HepG2 (cell line): Measurements from ENCODE around the gene TFEB.

Source experiments
- CBX5 ChIP-seq: sonication (generic); formaldehyde crosslinking; IDR thresholded peaks from 2 replicates; pipeline ENCODE4 v1.4.0; 2020; ENCODE audit warnings: missing genetic modification reagents, borderline replicate concordance
- CHD4 ChIP-seq: fragments of 200-600 bp; sonication (generic); IDR thresholded peaks from 2 replicates; pipeline ENCODE4 v1.7.0; 2017; ENCODE audit warnings: mild to moderate bottlenecking, low read length, borderline replicate concordance
- EZH2 ChIP-seq: conservative IDR thresholded peaks from 2 replicates; pipeline ENCODE4 v1.6.1; 2012; ENCODE audit warnings: mild to moderate bottlenecking, low read depth, low read length, moderate library complexity
- KDM5A ChIP-seq: fragments of 200-600 bp; sonication (generic); IDR thresholded peaks from 2 replicates; pipeline ENCODE4 v1.7.0; 2018; ENCODE audit warnings: antibody characterized with exemption, mild to moderate bottlenecking, low read length, borderline replicate concordance
- ZNF607 ChIP-seq: sonication (generic); formaldehyde crosslinking; IDR thresholded peaks from 2 replicates; pipeline ENCODE4 v1.5.1; 2020; ENCODE audit warnings: missing genetic modification reagents, mild to moderate bottlenecking, borderline replicate concordance
- TF ChIP-seq, protein P1 (sequence below): sonication (generic); formaldehyde crosslinking; IDR thresholded peaks from 2 replicates; pipeline ENCODE4 v1.8.0; 2022; ENCODE audit warnings: missing genetic modification reagents, mild to moderate bottlenecking, borderline replicate concordance
- TF ChIP-seq, protein P2 (sequence below): sonication (generic); formaldehyde crosslinking; IDR thresholded peaks from 2 replicates; pipeline ENCODE4 v1.4.0; 2020; ENCODE audit warnings: missing genetic modification reagents, borderline replicate concordance
- TF ChIP-seq, protein P3 (sequence below): sonication (generic); formaldehyde crosslinking; IDR thresholded peaks from 2 replicates; pipeline ENCODE4 v1.8.1; 2023; ENCODE audit warnings: missing genetic modification reagents, inconsistent platforms, borderline replicate concordance
- TF ChIP-seq, protein P4 (sequence below): sonication (generic); formaldehyde crosslinking; IDR thresholded peaks from 2 replicates; pipeline ENCODE4 v1.4.0; 2020; ENCODE audit warnings: missing genetic modification reagents, mild to moderate bottlenecking, borderline replicate concordance
- TF ChIP-seq, protein P5 (sequence below): sonication (generic); formaldehyde crosslinking; IDR thresholded peaks from 2 replicates; pipeline ENCODE4 v1.5.0; 2020; ENCODE audit warnings: mild to moderate bottlenecking, missing genetic modification reagents, moderate library complexity
- TF ChIP-seq, protein P6 (sequence below): sonication (generic); formaldehyde crosslinking; IDR thresholded peaks from 2 replicates; pipeline ENCODE4 v1.5.0; 2020; ENCODE audit warnings: missing genetic modification reagents

DNA sequence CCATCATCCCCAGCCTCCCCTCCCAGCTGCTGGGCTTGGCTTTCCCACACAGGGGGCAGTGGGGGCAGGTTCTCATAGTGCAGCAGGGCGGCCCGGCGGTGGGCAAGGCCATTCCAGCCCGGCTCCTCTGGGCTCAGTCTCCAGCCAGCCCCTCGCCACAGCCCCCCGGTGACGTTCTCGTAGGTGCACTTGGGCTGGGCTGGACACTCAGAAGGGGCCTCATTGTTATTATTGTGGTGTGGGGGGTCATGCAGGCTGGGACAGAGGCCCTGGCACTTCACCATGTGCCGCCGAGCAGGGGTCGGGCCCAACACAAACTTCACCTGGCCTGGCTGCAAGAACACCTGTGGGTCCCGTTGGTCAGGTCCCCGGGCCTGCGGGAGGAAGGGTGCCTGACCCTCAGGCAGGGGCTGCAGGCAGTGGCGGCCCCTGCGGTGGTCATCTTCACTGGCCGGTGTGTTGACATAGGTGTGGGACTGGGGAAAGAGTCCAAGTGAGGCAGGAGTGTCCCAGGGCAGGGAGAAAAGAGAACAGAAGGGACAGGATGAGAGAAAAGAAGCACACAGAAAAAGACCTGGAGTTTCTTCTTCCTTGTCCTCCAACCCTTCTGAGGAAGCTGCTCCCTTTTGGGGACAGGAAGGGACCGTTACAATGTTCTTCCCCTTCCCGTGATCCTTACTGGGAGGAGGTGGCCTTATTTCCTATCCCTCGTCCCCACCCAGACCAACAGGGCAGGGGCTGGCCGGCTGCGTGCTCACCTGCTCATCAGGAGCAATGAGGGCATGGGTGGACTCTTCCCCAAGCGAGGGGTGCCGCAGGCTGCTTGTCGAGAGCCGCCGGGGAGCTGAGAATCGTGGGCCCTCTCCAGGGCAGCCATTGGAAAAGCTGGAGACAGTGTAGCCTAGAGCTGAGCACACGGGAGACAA, 35.9 kb upstream of the TFEB start:
- TF ChIP-seq, protein P1, sequence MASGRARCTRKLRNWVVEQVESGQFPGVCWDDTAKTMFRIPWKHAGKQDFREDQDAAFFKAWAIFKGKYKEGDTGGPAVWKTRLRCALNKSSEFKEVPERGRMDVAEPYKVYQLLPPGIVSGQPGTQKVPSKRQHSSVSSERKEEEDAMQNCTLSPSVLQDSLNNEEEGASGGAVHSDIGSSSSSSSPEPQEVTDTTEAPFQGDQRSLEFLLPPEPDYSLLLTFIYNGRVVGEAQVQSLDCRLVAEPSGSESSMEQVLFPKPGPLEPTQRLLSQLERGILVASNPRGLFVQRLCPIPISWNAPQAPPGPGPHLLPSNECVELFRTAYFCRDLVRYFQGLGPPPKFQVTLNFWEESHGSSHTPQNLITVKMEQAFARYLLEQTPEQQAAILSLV (CRISPR knock-in tag): no peak
- TF ChIP-seq, protein P2, sequence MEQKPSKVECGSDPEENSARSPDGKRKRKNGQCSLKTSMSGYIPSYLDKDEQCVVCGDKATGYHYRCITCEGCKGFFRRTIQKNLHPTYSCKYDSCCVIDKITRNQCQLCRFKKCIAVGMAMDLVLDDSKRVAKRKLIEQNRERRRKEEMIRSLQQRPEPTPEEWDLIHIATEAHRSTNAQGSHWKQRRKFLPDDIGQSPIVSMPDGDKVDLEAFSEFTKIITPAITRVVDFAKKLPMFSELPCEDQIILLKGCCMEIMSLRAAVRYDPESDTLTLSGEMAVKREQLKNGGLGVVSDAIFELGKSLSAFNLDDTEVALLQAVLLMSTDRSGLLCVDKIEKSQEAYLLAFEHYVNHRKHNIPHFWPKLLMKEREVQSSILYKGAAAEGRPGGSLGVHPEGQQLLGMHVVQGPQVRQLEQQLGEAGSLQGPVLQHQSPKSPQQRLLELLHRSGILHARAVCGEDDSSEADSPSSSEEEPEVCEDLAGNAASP (CRISPR knock-in tag): no peak
- TF ChIP-seq CBX5 (CRISPR knock-in tag): no peak
- TF ChIP-seq, protein P3, sequence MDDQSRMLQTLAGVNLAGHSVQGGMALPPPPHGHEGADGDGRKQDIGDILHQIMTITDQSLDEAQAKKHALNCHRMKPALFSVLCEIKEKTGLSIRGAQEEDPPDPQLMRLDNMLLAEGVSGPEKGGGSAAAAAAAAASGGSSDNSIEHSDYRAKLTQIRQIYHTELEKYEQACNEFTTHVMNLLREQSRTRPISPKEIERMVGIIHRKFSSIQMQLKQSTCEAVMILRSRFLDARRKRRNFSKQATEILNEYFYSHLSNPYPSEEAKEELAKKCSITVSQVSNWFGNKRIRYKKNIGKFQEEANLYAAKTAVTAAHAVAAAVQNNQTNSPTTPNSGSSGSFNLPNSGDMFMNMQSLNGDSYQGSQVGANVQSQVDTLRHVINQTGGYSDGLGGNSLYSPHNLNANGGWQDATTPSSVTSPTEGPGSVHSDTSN: no peak
- TF ChIP-seq, protein P4, sequence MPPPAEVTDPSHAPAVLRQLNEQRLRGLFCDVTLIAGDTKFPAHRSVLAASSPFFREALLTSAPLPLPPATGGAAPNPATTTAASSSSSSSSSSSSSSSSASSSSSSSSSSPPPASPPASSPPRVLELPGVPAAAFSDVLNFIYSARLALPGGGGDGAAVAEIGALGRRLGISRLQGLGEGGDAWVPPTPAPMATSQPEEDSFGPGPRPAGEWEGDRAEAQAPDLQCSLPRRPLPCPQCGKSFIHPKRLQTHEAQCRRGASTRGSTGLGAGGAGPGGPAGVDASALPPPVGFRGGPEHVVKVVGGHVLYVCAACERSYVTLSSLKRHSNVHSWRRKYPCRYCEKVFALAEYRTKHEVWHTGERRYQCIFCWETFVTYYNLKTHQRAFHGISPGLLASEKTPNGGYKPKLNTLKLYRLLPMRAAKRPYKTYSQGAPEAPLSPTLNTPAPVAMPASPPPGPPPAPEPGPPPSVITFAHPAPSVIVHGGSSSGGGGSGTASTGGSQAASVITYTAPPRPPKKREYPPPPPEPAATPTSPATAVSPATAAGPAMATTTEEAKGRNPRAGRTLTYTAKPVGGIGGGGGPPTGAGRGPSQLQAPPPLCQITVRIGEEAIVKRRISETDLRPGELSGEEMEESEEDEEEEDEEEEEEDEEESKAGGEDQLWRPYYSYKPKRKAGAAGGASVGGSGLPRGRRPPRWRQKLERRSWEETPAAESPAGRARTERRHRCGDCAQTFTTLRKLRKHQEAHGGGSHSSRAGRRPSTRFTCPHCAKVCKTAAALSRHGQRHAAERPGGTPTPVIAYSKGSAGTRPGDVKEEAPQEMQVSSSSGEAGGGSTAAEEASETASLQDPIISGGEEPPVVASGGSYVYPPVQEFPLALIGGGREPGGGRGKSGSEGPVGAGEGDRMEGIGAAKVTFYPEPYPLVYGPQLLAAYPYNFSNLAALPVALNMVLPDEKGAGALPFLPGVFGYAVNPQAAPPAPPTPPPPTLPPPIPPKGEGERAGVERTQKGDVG: no peak
- TF ChIP-seq CHD4: no peak
- TF ChIP-seq KDM5A: no peak
- no peak for TF ChIP-seq EZH2
- TF ChIP-seq, protein P5, sequence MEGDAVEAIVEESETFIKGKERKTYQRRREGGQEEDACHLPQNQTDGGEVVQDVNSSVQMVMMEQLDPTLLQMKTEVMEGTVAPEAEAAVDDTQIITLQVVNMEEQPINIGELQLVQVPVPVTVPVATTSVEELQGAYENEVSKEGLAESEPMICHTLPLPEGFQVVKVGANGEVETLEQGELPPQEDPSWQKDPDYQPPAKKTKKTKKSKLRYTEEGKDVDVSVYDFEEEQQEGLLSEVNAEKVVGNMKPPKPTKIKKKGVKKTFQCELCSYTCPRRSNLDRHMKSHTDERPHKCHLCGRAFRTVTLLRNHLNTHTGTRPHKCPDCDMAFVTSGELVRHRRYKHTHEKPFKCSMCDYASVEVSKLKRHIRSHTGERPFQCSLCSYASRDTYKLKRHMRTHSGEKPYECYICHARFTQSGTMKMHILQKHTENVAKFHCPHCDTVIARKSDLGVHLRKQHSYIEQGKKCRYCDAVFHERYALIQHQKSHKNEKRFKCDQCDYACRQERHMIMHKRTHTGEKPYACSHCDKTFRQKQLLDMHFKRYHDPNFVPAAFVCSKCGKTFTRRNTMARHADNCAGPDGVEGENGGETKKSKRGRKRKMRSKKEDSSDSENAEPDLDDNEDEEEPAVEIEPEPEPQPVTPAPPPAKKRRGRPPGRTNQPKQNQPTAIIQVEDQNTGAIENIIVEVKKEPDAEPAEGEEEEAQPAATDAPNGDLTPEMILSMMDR (CRISPR knock-in tag): no peak
- TF ChIP-seq, protein P6, sequence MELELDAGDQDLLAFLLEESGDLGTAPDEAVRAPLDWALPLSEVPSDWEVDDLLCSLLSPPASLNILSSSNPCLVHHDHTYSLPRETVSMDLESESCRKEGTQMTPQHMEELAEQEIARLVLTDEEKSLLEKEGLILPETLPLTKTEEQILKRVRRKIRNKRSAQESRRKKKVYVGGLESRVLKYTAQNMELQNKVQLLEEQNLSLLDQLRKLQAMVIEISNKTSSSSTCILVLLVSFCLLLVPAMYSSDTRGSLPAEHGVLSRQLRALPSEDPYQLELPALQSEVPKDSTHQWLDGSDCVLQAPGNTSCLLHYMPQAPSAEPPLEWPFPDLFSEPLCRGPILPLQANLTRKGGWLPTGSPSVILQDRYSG: no peak
- TF ChIP-seq ZNF607 (CRISPR knock-in tag): no peak
